Subcutaneous adipose tissue (tissue), 4 donors: ENCODE results near the gene PRDM16. TPM values are rescaled to one million over a fixed set of nuclear protein-coding genes. Genes with fewer than 3 reads are reported as not detected.

Source experiments
- CTCF ChIP-seq: fragments of 450-650 bp; IDR thresholded peaks from one replicate; pipeline ENCODE4 v1.5.1; 2016; ENCODE audit warnings: low read depth, mild to moderate bottlenecking, control low read depth, antibody characterized with exemption, moderate library complexity
- total RNA-seq, 4 donors: library from RNA; depleted of rRNA; stranded (reverse); fragments of >200 nt; gene quantifications; one replicate each; pipeline ENCODE4 v1.1.0, GENCODE V29; 2016

The PRDM16 gene
- total RNA-seq, 4 donors from 2014 or later: 0.82 to 1.7 (median 1.1) TPM

- no peak for TF ChIP-seq CTCF
These were observed 299.1 kb downstream of the PRDM16 start for GRCh38 chr1:3368059-3368458.

DNA sequence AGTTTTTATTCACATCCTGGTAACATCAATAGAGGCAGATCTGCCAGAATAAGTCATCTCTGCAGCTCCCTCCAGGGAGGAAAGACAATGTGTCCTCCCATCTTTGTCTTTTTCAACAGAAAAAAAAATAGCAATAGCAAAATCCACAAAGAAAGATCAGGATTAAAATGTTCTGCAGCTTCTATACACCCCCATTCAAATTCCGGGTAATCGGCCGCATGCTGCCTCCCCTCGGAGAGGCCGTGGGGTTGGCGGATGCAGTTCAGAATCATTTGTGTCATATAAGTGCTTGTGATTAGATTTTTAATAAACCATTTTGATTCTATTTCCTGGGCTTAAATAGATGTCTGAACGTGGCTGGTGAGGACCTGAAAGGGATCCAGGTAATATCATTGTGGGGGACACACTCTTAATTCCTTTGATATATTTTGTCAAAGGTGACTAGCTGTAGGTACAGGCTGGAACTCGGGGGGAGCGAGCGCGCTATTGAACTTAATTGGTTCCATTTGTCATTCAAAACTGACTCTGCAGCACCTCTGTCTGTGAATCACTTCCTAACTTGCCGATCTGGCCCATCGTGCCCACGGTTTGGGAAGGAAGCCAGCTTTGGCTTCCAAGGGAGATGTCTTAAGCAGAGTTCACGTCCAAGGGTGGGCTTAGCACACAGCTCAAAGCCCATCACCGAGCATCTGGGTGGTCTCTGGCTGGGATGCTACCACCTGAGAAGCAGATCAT is 299.9 kb downstream of the PRDM16 start:
- no peak for TF ChIP-seq CTCF

GRCh38 chr1:3369446-3370076 is 300.6 kb downstream of the PRDM16 start:
- TF ChIP-seq CTCF: no peak

DNA sequence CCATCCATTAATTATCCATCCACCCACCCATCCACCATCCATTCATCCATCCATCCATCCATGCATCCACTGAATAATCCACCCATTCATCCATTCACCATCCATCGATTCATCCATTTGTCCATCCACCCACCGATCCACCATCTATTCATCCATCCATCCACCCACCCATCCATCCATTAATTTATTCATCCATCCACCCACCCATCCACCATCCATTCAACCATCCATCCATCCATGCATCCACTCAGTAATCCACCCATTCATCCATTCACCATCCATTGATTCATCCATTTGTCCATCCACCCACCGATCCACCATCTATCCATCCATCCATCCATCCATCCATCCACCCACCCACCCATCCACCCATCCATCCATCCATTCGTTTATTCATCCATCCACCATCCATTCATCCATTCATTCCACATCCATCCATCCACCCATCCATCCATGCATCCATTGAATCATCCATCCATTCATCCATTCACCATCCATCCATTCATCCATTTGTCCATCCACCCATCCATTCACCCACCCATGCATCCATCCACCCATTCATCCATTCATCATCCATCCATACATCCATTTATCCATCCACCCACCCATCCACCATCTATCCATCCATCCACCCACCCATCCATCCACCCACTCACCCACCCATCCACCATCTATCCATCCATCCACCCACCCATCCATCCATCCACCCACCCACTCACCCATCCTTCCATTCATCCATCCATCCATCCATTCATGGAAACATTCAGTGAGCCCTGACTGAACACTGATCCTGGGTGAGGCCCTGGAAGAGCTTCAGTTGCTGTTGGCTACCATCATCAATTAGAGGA is 302.1 kb downstream of the PRDM16 start:
- TF ChIP-seq CTCF: no peak

- no peak for TF ChIP-seq CTCF
These were observed 303.3 kb downstream of the PRDM16 start for GRCh38 chr1:3372317-3372716.

DNA sequence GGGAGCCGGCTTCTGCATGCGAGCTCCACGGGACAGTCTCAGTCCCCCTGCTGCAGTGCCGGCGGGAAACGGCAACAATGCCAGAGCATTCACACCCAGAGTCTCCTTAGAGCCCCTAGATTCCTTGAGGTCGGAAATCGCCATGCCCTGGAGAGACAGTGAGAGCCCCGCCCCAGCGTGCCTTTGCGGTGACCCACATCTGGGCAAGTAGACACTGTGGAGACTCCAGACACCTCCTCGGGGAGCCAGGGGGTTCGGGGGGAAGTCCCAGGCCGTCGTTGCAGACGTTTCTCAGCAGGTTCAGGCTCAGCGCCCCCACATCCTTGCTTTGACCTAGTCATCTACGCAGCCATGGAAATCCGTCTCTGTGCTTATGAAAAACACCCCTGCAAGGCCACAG is 304.2 kb downstream of the PRDM16 start:
- TF ChIP-seq CTCF: no peak
